Stomach (tissue), 4 donors: ENCODE results near the gene ACTN1.

Experiments
- CTCF ChIP-seq, 7 experiments: fragments of 450-650 bp in 4 of 7; fragments of 200-600 bp in 3 of 7; sonication (generic) in 3 of 7; IDR thresholded peaks; one replicate each; pipeline ENCODE4 v1.5.1; 2016 to 2019; ENCODE audit warnings: antibody characterized with exemption in 7 of 7, control low read depth in 2 of 7, mild to moderate bottlenecking in 1 of 7
- EP300 ChIP-seq: sonication (generic); formaldehyde crosslinking; IDR thresholded peaks from one replicate; pipeline ENCODE4 v1.6.1; 2017; ENCODE audit warnings: antibody characterized with exemption
- POLR2A ChIP-seq, 4 donors: fragments of 450-650 bp; IDR thresholded peaks; one replicate each; pipeline ENCODE4 v1.6.1; 2016; ENCODE audit warnings: antibody characterized with exemption in 4 of 4, control low read depth in 2 of 4, mild to moderate bottlenecking in 1 of 4, moderate library complexity in 1 of 4
- POLR2AphosphoS5 ChIP-seq, 3 donors: sonication (generic); formaldehyde crosslinking; IDR thresholded peaks; one replicate each; pipeline ENCODE4 v1.6.1; 2016; ENCODE audit warnings: antibody characterized with exemption in 3 of 3

- TF ChIP-seq CTCF (IDR thresholded peaks at IDR 0.05) (no peak), POLR2AphosphoS5 (IDR thresholded peaks at IDR 0.05) (no peak), POLR2A (IDR thresholded peaks at IDR 0.05) (no peak), EP300 (no peak)
Observed at GRCh38 chr14:68849416-68849815, 129.7 kb downstream of the ACTN1 start.
